ENCODE measurements around the gene CMKLR1. TPM values are rescaled to one million over a fixed set of nuclear protein-coding genes. Genes with fewer than 3 reads are reported as not detected.

Gene CMKLR1
- total RNA-seq, 1 donor from 2014 or later = 47.5 TPM

DNA sequence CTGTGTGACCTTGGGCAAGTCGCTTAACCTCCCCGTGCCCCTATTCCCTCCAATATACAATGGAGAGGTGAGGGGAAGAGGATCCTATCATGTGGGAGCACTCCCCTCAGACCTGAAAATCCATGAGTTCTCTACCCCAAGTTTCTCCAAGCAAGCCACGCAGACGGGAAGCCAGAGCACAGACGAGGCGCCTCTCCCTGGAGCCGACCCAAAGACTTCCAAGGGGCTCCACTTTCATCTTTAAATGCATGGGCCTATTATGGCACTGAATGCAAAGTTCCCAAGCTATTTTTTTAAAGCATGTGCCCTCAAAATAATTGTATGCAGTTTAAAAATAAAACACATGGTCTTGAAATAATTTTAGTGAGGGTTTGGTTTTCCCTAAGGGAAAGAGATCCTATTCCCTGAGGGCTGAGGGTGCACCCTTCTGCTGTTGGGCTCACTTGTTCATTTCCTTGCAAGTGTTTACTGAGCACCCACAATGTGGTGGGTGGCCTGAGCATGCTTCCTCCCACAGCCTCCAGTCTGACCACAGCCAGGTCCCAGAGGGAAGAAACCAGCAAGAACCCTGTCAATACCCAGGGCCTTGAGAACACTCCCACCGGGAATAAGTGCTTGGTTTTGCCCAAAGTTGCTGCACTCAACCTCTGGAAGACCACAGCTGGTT is 14.6 kb downstream of the CMKLR1 start:
- Mint-ChIP-seq H3K27me3 (ENCODE audit: unreplicated experiment) (peaks cover 7% of the 10 kb centered on the region), H3K9me3 (ENCODE audit: unreplicated experiment) (no peaks in the 10 kb centered on the region)

DNA sequence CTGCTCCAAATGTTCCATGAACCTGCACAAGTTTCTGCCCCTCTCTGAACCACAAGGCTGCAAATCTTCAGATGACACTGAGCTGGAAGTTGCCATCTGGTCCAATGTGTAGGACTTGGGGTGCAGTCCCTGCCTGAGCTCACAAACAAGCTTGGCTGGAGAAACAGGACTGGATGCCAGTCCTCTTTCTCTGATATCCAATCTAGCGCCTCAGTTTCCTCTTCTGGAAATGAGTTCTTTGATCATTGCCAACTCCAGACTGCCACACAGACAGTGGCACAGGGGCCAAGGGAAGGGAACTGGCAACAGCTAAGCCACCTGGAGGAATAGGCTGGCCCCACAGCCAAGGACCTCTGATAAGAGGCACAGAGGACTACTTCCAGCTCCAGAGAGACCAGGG is 15.5 kb downstream of the CMKLR1 start:
- no peak for DNase-seq (ENCODE audit: extremely low spot score, unreplicated experiment)
- peaks cover 7% of the 10 kb centered on the region for H3K27me3 Mint-ChIP-seq (ENCODE audit: unreplicated experiment)
- TF ChIP-seq, protein P1, sequence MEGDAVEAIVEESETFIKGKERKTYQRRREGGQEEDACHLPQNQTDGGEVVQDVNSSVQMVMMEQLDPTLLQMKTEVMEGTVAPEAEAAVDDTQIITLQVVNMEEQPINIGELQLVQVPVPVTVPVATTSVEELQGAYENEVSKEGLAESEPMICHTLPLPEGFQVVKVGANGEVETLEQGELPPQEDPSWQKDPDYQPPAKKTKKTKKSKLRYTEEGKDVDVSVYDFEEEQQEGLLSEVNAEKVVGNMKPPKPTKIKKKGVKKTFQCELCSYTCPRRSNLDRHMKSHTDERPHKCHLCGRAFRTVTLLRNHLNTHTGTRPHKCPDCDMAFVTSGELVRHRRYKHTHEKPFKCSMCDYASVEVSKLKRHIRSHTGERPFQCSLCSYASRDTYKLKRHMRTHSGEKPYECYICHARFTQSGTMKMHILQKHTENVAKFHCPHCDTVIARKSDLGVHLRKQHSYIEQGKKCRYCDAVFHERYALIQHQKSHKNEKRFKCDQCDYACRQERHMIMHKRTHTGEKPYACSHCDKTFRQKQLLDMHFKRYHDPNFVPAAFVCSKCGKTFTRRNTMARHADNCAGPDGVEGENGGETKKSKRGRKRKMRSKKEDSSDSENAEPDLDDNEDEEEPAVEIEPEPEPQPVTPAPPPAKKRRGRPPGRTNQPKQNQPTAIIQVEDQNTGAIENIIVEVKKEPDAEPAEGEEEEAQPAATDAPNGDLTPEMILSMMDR (IDR thresholded peaks at IDR 0.05) = no peak
- no peak overlapping the region for H3K27ac Mint-ChIP-seq (ENCODE audit: unreplicated experiment)
- peaks cover 56% of the 10 kb centered on the region for H3K4me1 Mint-ChIP-seq (ENCODE audit: unreplicated experiment)
- H3K36me3 Mint-ChIP-seq (ENCODE audit: unreplicated experiment) = peaks cover 28% of the 10 kb centered on the region
- no peaks in the 10 kb centered on the region for H3K9me3 Mint-ChIP-seq (ENCODE audit: unreplicated experiment)
- no peak overlapping the region for H3K4me3 Mint-ChIP-seq (ENCODE audit: unreplicated experiment)

More for the DNA sequence above, 14.6 kb downstream of the CMKLR1 start:
- peaks cover 60% of the 10 kb centered on the region for H3K4me1 Mint-ChIP-seq (ENCODE audit: unreplicated experiment)
- DNase-seq (ENCODE audit: extremely low spot score, unreplicated experiment) = no peak
- H3K27ac Mint-ChIP-seq (ENCODE audit: unreplicated experiment) = no peak overlapping the region
- TF ChIP-seq, protein P1 (IDR thresholded peaks at IDR 0.05) = no peak
- H3K36me3 Mint-ChIP-seq (ENCODE audit: unreplicated experiment) = peaks cover 34% of the 10 kb centered on the region
- no peak overlapping the region for H3K4me3 Mint-ChIP-seq (ENCODE audit: unreplicated experiment)

DNA sequence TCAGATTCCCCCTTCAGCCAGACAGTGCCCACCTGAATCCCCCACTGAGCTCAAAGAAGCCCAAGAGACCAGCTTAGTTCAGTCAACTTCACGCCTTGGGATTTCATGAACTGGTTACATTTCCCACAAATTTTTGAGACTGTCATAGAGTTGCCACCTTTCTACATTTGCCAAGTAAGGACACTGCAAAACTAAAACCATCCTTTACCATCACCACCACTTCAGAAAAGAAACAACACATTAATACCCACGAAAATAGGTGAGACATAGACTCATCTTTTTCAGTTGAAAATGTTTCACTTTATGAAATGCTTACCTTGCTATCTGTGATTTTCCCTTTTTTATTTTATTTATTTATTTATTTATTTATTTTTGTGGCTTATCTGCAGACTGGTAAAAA is 16.1 kb downstream of the CMKLR1 start:
- peaks cover 32% of the 10 kb centered on the region for H3K36me3 Mint-ChIP-seq (ENCODE audit: unreplicated experiment)
- no peak for DNase-seq (ENCODE audit: extremely low spot score, unreplicated experiment)
- no peak overlapping the region for H3K4me3 Mint-ChIP-seq (ENCODE audit: unreplicated experiment)
- H3K9me3 Mint-ChIP-seq (ENCODE audit: unreplicated experiment) = no peaks in the 10 kb centered on the region
- no peak overlapping the region for H3K27ac Mint-ChIP-seq (ENCODE audit: unreplicated experiment)
- TF ChIP-seq, protein P1 (IDR thresholded peaks at IDR 0.05) = no peak
- peaks cover 7% of the 10 kb centered on the region for H3K27me3 Mint-ChIP-seq (ENCODE audit: unreplicated experiment)
- peaks cover 54% of the 10 kb centered on the region for H3K4me1 Mint-ChIP-seq (ENCODE audit: unreplicated experiment)

DNA sequence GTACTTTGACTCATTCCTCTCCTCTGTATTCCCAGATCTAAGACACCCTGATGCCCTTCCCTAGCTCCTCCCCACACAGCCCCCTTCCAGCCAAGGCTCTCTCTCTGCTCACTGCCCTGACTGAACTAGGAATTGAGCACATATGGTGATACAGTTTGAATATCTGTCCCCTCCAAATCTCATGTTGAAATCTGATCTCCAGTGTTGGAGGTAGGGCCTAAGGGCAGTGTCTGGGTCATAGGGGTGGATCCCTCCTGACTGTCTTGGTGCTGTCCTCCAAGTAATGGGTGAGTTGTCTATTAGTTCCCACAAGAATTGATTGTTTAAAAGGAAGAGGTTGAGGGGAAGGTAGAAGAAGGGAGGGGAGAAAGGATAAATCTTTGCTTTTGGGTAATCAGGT is 17.4 kb downstream of the CMKLR1 start:
- Mint-ChIP-seq H3K9me3 (ENCODE audit: unreplicated experiment) (no peaks in the 10 kb centered on the region), H3K27ac (ENCODE audit: unreplicated experiment) (no peak overlapping the region), H3K4me3 (ENCODE audit: unreplicated experiment) (no peak overlapping the region), H3K27me3 (ENCODE audit: unreplicated experiment) (peaks cover 7% of the 10 kb centered on the region), H3K36me3 (ENCODE audit: unreplicated experiment) (peaks cover 36% of the 10 kb centered on the region), H3K4me1 (ENCODE audit: unreplicated experiment) (peaks cover 42% of the 10 kb centered on the region)
- TF ChIP-seq, protein P1 (IDR thresholded peaks at IDR 0.05) = no peak
- no peak for DNase-seq (ENCODE audit: extremely low spot score, unreplicated experiment)

DNA sequence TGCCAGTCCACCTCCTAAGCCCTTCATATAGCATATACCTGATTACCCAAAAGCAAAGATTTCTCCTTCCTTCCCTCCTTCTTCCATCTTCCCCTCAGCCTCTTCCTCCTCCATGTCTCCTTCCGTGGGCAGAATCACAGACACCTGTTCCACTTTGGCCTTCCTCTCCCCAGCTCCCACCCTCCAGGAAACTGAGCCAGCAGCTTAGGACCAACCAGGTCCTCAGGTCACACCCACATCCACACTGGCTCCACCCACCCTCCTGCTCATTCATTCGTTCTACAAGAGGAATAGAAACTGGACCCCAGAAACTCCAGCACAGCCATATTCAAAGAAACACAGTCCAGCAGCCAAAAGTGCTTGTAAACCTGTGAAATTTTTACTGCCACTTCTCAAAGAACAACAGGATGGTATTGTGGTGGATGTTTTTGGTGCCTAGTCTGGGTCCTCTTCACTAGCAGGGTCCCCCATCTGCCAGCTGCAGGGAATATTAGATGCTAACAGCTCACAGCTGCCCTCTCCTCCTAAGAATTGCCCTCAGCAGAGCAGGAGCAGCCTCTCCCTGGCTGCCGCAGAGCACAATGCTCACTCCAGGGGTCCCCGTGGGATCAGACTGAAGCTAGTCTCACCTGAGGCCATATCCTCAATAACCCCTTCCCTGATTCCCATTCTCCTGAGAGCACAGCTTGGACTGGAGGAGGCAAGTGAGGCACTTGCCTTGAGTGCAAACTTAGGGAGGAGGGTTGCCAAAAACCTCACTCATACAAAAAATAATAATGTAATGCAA is 18.4 kb downstream of the CMKLR1 start:
- Mint-ChIP-seq H3K36me3 (ENCODE audit: unreplicated experiment) (peaks cover 33% of the 10 kb centered on the region), H3K4me1 (ENCODE audit: unreplicated experiment) (peaks cover 50% of the 10 kb centered on the region), H3K4me3 (ENCODE audit: unreplicated experiment) (no peak overlapping the region), H3K27ac (ENCODE audit: unreplicated experiment) (no peak overlapping the region), H3K9me3 (ENCODE audit: unreplicated experiment) (no peaks in the 10 kb centered on the region), H3K27me3 (ENCODE audit: unreplicated experiment) (peaks cover 7% of the 10 kb centered on the region)
- TF ChIP-seq, protein P1 (IDR thresholded peaks at IDR 0.05) = no peak
- no peak for DNase-seq (ENCODE audit: extremely low spot score, unreplicated experiment)
